IPS-11a (cell line): ENCODE results near the gene SLC38A3.
"Not testable (repeated sequence)": the region's sequence is repeated elsewhere in the genome, so short reads cannot be mapped to it uniquely, and the experiment has no call there.

Experiments
- H3K4me3 ChIP-seq: one replicate; pipeline ENCODE4 v1.5.1; 2013; ENCODE audit warnings: low read depth, low read length, control low read depth

The SLC38A3 gene

GRCh38 chr3:50229490-50229889, 24.4 kb downstream of the SLC38A3 start:
- H3K4me3 ChIP-seq = no peak overlapping the region

DNA sequence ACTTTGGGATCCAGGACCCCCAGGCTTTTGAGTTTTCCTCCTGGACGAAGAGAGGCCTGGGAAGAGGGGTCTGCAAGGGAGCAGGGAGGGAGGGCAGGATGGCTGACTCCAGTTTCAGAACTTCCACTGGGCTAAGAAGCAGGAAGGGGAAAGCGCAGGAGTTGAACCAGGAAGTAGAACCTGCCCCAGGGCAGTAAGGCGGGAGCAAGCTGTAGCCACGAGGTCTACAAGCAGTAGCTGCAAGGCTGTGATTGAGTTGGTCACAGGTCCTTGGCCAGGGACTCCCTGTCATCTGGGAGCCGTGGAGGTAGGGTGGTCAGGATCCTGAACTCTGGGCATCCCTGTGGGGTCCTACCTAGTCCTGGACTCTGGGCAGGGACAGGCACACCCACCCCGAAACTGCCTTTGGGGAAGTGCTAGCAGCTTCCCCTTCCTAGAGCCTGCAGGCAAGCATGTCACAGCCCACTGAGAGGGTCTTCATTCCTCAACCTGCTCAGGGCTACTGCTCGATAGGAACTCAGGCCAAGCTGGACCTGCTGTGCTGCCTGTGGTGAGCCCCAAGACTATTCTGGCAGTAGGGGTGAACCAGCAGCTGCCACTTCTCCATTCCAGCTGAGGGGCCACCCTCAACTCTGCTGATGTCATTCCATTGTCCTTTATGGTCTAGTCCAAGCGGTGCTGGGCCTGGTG, 25.2 kb downstream of the SLC38A3 start:
- H3K4me3 ChIP-seq = no peak overlapping the region

DNA sequence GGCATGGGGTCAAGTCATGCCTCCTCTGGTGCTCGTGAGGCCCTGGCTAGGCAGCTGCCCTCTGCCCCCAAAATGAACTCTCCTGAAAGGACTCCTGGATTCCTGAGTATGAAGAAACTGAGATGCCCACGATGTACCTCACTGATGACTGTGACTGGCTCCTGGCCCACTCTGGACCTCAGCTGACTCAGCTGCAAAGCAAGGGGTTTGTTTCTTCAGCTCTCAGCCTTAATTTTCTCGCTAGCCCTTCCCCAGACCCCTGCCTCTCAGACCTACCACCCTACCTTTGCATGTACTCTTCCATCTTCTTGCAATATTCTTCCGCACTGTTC, 25.7 kb downstream of the SLC38A3 start:
- no peak overlapping the region for H3K4me3 ChIP-seq

DNA sequence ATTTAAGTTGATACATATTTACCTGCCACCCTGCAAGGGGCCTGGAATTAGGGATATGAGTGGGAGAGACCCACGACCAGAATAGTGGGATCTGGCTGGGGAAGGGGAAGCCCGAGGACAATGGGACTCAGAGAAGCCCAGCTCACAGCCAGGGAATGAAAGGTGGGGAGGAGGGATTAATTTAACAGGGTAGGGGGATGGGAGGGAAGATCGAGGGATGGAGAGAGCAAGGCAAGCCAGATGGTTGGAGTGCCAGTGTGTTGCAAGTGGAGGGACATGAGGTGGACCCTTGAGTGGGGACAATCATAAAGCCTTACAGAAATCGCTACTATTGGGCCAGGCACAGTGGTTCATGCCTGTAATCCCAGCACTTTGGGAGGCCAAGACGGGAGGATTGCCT, 26.5 kb downstream of the SLC38A3 start:
- no peak overlapping the region for H3K4me3 ChIP-seq

GRCh38 chr3:50232303-50232702, 27.2 kb downstream of the SLC38A3 start:
- H3K4me3 ChIP-seq = no peak overlapping the region

- no peak overlapping the region for H3K4me3 ChIP-seq
Measured at GRCh38 chr3:50233176-50233575, 28.1 kb downstream of the SLC38A3 start.

GRCh38 chr3:50235716-50236483, 30.8 kb downstream of the SLC38A3 start, which contains the start of gene GNAI2:
Gene GNAI2, plus strand, starts transcription at chr3:50236204. Its CDS starts 132 bp downstream, at chr3:50236336.
- peak within 1 kb of the TSS; percentile 83 for H3K4me3 ChIP-seq

DNA sequence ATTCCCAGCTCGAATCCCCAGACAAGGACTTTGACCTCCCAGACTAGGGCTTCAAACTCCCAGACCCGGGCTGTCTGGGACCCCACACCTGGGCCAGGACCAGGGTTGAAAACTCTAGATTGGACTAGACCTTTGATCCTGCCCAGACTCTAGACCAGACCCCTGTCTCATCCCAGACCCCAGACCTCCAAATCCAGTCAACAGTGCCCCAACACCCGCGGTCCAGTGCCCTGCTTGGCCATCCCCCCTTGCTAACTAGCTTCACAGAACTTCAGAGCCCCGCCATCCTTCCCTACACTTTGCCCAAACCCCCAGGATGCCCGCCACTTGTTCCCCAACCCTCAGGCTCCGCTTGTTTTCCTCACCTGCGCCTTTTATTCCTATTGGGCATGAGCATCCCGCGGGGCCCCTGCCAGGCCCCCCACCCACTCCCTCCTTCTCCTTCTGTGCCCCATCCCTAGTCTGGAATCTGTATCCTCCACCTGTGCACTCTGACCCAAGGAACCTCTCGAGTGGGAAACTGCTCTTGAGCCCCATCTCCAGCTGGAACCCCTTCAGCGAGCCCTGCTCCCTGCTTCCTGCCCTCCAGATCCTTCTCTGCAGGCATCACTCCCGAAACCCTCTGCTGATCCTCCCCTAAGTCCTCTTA, 31.5 kb downstream of the SLC38A3 start:
- H3K4me3 ChIP-seq = peak overlapping the region; percentile 83

DNA sequence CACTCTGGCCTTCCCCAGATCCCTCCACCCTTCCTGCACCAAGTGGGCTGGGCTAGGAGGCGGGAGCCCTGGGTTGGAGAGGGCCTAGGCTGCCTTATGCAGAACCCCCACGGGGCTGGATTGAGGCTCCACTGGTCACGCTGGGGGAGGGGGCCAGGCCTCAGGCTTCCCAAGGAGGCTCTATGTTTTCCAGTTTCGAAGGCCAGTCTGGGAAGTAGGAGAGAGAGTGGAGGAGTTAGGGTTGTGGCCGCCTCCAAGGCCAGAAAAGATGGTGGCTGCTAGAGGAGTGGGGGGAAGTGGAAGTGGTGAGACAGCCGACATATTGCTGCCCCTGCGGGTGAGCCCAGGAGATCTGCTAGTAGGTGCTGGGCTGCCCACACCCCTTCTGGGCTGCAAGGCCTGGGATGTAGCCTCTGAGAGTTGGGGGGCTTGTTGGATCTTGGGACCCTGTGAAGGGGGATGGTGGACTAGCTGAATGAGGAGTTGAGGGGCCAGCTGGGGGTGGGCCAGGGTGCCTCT, 32.1 kb downstream of the SLC38A3 start:
- peak overlapping the region; percentile 83 for H3K4me3 ChIP-seq

- H3K4me3 ChIP-seq = peak overlapping the region; percentile 83
Measured at GRCh38 chr3:50237754-50238548, 32.9 kb downstream of the SLC38A3 start.

DNA sequence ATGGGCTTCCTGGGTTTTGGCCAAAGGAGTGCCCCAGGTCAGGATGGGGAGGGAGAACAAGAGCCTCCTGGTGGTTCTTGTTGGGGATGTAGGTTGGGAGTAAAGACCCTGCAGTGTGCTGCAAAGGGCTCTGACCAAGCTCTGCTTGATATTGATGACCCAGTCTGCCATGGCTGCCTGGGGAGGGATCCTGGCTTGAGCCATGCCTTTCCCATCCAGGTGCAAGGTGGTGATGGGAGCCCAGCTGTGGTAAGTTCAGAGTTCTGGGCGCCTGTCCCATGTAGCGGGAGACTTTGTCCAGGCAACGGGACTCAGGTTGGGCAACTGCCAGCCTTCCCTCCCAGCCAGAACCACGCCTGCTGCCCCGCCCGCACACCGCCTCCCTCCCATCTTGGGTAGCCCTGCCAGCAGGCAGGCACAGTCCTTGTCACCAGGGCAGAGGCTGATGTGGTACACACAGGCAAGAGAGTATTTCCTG, 33.5 kb downstream of the SLC38A3 start:
- peak overlapping the region; percentile 14 for H3K4me3 ChIP-seq

DNA sequence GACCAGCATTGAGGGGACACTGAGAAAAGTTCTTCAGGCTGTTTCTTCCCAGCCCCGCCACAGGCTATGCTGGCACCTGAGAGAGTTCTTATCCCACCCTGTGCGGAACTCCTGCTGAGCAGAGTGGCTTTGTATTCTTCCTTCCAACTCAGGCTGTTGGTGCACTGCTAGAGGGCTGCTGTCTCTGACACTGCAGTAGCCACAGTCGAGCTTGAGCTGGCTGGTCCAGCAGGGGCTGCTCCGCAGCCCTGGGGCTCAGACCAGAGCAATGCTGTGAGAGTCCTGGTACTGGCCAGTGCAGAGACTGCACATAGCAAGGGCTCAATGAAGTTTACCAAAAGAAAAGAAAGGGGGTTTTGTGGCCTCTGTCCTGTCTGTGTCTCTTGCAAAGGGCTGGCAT, 34.6 kb downstream of the SLC38A3 start:
- H3K4me3 ChIP-seq = no peak overlapping the region

DNA sequence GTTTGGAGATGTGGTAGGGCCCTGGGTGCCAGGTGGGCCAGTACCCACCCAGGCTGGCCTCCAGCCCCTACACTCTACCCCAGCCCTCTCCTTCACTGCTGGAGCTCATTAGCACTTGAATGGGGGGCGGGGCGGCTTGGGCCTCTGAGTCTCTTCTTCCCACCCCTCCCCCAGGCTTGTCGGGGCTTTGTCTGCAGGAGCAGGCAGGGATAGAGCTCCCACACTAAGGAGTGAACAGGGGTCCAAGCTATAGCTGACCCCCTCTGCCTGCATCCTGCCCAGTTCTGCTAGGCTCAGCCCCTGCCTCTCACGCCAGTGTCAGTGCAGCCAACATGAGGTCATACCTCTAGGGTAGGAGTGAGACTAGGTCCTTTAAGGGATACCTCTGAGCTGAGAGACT, 36.1 kb downstream of the SLC38A3 start:
- H3K4me3 ChIP-seq = no peak overlapping the region

DNA sequence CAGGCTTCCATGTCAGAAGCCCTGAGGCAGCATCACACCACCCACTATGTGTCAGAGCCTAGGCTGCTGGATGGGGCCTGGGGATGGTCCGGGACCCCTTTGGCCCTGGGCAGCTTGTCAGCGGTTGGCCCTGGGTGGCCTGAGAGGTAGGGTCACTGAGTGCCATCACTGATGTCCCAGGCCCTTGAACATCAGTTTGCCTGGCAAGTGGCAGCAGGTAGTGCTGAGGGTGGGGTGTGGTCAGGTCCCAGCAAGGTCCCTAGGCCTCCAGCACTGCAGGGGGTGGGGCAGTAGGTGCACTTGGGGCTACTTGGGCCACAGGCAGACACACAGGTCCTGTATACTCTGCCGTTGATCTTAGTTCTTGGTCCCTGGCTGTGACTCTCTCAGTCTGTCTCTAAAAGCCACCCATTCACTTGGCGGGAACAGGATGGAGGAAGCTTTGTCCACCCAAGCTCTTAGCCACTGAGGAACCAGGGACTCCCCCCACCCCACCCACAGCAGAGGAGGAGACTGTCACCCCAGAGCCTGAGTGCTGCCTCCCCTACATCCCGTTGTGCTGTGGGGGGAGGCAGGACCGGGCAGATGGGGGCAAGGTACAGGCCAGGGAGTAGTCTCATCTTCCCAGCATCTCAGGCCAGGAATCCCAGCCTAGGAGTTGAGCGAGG, 36.8 kb downstream of the SLC38A3 start:
- H3K4me3 ChIP-seq = no peak overlapping the region

DNA sequence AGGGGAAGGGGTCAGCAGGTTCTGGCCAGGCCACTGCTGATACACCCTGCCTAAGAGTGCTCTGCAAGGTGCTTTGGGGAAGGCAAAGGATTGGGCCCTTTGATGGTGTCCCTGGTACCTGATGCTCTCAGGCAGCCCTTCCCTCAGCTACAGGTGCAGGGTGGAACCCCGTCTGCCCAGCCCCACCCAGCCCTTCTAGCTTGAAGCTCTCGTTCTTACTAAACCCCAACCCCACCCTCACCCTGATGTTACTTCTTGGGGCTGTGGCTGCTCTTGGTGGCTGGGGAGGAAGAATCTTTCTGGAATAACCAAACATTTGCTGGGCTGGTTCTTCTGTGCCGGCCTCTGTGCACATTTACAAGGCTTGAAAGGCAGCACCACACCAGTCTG, 37.3 kb downstream of the SLC38A3 start:
- no peak overlapping the region for H3K4me3 ChIP-seq

DNA sequence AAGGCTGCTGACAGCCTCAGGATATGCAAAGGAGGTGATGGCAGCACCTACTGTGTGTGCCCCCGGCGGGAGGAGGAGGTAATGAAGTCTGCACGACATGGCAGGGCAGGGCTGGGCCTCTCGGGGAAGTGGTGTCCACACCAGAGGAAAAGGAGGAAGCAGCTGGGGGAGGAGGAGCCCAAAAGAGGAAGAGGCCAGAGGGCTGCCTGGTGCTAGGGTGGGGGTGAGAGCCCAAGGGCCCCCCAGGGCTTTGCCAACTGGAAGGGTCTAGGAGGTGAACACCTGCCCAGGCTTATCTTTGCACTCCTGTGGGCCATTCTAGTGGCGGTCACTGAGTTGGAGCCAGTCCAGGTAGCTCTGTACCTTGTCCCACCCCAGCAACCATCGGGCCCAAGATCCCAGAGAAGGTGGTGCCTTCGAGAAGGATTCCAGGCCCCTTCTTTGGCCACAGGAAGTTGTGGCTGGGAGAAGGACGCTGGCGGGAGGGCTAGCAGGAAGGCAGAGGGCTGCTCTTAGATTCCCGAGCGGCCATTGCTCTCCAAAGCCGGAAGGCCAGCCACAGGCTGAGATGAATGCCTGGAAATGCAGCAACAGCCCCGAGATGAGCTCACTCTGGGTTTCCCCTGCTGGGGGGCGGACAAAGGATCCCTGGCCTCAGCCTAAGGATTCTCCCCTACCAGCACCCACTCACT, 37.9 kb downstream of the SLC38A3 start:
- H3K4me3 ChIP-seq = no peak overlapping the region

DNA sequence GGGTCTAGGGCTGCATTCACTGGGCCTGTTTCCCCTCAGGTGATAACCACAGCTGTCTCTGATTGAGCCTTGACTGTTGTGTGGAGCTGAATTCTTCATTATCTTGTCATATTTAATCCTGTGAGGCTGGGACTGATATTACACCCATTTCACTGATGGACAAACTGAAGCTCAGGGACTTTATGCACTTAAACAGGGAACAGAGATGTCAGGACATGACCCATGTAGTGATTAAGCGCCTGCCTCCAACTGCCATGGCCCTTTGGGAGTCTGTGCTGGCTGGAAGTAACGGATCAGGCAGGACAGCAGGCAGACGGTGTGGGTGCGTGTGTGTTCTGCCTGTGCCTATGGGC, 38.4 kb downstream of the SLC38A3 start:
- H3K4me3 ChIP-seq = no peak overlapping the region

DNA sequence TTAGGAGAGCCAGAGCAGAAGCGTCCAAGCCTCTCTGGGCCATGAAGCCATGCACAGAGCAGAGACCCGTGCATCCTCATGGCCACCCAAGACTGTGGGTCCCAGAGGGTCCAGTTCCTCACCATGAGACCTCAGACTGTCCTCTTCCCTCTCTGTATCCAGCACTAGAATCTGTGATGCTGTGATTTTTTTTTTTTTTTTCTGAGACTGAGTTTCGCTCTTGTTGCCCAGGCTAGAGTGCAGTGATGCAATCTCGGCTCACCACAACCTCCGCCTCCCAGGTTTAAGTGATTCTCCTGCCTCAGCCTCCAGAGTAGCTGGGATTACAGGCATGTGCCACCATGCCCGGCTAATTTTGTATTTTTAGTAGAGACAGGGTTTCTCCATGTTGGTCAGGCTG, 39.7 kb downstream of the SLC38A3 start:
- not testable (repeated sequence) for H3K4me3 ChIP-seq

- no peak overlapping the region for H3K4me3 ChIP-seq
Measured at GRCh38 chr3:50245251-50245745, 40.2 kb downstream of the SLC38A3 start.
